H9 (cell line): Measurements from ENCODE around the gene TUNAR. TPM values are rescaled to one million over a fixed set of nuclear protein-coding genes. Genes with fewer than 3 reads are reported as not detected.

Experiments
- DNase-seq: peaks from one replicate; pipeline ENCODE4 v3.0.0-alpha.2; 2017
- H2AFZ ChIP-seq: one replicate; pipeline ENCODE4 v1.6.1; 2013; ENCODE audit warnings: mild to moderate bottlenecking, low read length, control low read depth, moderate library complexity
- H2AK5ac ChIP-seq: 2 replicates; pipeline ENCODE4 v1.6.1; 2013; ENCODE audit warnings: low read length, control low read depth, mixed read lengths; ENCODE audit not compliant: insufficient read length
- H2BK120ac ChIP-seq: one replicate; pipeline ENCODE4 v1.6.1; 2013; ENCODE audit warnings: low read depth, mild to moderate bottlenecking, low read length, control low read depth, inconsistent platforms; ENCODE audit not compliant: poor library complexity, severe bottlenecking
- H2BK12ac ChIP-seq: 2 replicates; pipeline ENCODE4 v1.6.1; 2013; ENCODE audit warnings: low read length, control low read depth, mixed read lengths, low read depth; ENCODE audit not compliant: insufficient read length
- H2BK15ac ChIP-seq: 2 replicates; pipeline ENCODE4 v1.6.1; 2013; ENCODE audit warnings: low read depth, low read length, control low read depth
- H2BK20ac ChIP-seq: one replicate; pipeline ENCODE4 v1.6.1; 2013; ENCODE audit warnings: low read depth, mild to moderate bottlenecking, low read length, control low read depth, inconsistent platforms; ENCODE audit not compliant: poor library complexity, severe bottlenecking
- H2BK5ac ChIP-seq: 2 replicates; pipeline ENCODE4 v1.6.1; 2013; ENCODE audit warnings: low read length, control low read depth, mixed read lengths; ENCODE audit not compliant: insufficient read length
- H3K14ac ChIP-seq: 2 replicates; pipeline ENCODE4 v1.6.1; 2013; ENCODE audit warnings: low read length, control low read depth; ENCODE audit not compliant: insufficient read depth
- H3K18ac ChIP-seq: 2 replicates; pipeline ENCODE4 v1.6.1; 2013; ENCODE audit warnings: low read depth, mild to moderate bottlenecking, mixed read lengths, low read length, control low read depth; ENCODE audit not compliant: insufficient read length
- H3K23ac ChIP-seq: 2 replicates; pipeline ENCODE4 v1.6.1; 2013; ENCODE audit warnings: low read length, control low read depth, mixed read lengths, low read depth; ENCODE audit not compliant: insufficient read length
- H3K23me2 ChIP-seq: 2 replicates; pipeline ENCODE4 v1.6.1; 2013; ENCODE audit warnings: low read depth, mild to moderate bottlenecking, mixed read lengths, low read length, control low read depth; ENCODE audit not compliant: insufficient read length, poor library complexity, severe bottlenecking
- H3K27ac ChIP-seq: 2 replicates; pipeline ENCODE4 v1.5.1; 2013; ENCODE audit warnings: low read length, control low read depth, mixed read lengths, low read depth; ENCODE audit not compliant: insufficient read length
- H3K27me3 ChIP-seq: 2 replicates; pipeline ENCODE4 v1.6.1; 2013; ENCODE audit warnings: low read length, control low read depth, inconsistent platforms; ENCODE audit not compliant: insufficient read depth
- H3K4ac ChIP-seq: 2 replicates; pipeline ENCODE4 v1.6.1; 2013; ENCODE audit warnings: low read depth, mild to moderate bottlenecking, control low read depth, inconsistent platforms, low read length, moderate library complexity
- H3K4me1 ChIP-seq: 2 replicates; pipeline ENCODE4 v1.6.1; 2013; ENCODE audit warnings: low read length, control low read depth, inconsistent platforms; ENCODE audit not compliant: insufficient read depth
- H3K4me2 ChIP-seq: 2 replicates; pipeline ENCODE4 v1.6.1; 2013; ENCODE audit warnings: low read length, control low read depth, mixed read lengths; ENCODE audit not compliant: insufficient read length, insufficient read depth
- H3K56ac ChIP-seq: 2 replicates; pipeline ENCODE4 v1.6.1; 2013; ENCODE audit warnings: low read depth, mild to moderate bottlenecking, mixed read lengths, low read length, control low read depth; ENCODE audit not compliant: insufficient read length
- H3K79me1 ChIP-seq: 2 replicates; pipeline ENCODE4 v1.6.1; 2013; ENCODE audit warnings: low read depth, mild to moderate bottlenecking, moderate library complexity, low read length, control low read depth, inconsistent platforms; ENCODE audit not compliant: insufficient read depth, poor library complexity, severe bottlenecking
- H3K79me2 ChIP-seq: 2 replicates; pipeline ENCODE4 v1.6.1; 2013; ENCODE audit warnings: low read length, control low read depth, inconsistent platforms; ENCODE audit not compliant: insufficient read depth
- H3K9ac ChIP-seq: 2 replicates; pipeline ENCODE4 v1.6.1; 2013; ENCODE audit warnings: low read length, control low read depth, mixed read lengths; ENCODE audit not compliant: insufficient read length; ENCODE audit errors: extremely low read depth
- H3K9me3 ChIP-seq: one replicate; pipeline ENCODE4 v1.6.1; 2013; ENCODE audit warnings: low read depth, low read length, inconsistent platforms; ENCODE audit not compliant: control insufficient read depth
- H3T11ph ChIP-seq: one replicate; pipeline ENCODE4 v1.6.1; 2013; ENCODE audit warnings: mild to moderate bottlenecking, low read length, control low read depth, inconsistent platforms
- H4K20me1 ChIP-seq: one replicate; pipeline ENCODE4 v1.6.1; 2013; ENCODE audit not compliant: control insufficient read depth, insufficient read length, insufficient read depth
- H4K5ac ChIP-seq: 2 replicates; pipeline ENCODE4 v1.6.1; 2013; ENCODE audit warnings: low read depth, mild to moderate bottlenecking, mixed read lengths, low read length, control low read depth; ENCODE audit not compliant: insufficient read length
- H4K8ac ChIP-seq: replicated peaks from 2 replicates; pipeline ENCODE4 v1.6.1; 2013; ENCODE audit warnings: low read length, control low read depth, mixed read lengths, low read depth; ENCODE audit not compliant: insufficient read length
- H4K91ac ChIP-seq: 2 replicates; pipeline ENCODE4 v1.6.1; 2013; ENCODE audit warnings: low read depth, mild to moderate bottlenecking, moderate library complexity, mixed read lengths, low read length, control low read depth; ENCODE audit not compliant: insufficient read length
- H3K27ac Mint-ChIP-seq, 3 experiments: 2 replicates in 2 of 3; 3 replicates in 1 of 3; pipeline ENCODE4 v1.8.0; 2020 to 2021; ENCODE audit warnings: mixed read lengths in 3 of 3, mild to moderate bottlenecking in 1 of 3, moderate library complexity in 1 of 3
- H3K27me3 Mint-ChIP-seq: 2 replicates; pipeline ENCODE4 v1.8.0; 2021; ENCODE audit warnings: low read depth, mild to moderate bottlenecking, moderate library complexity, mixed read lengths
- H3K36me3 Mint-ChIP-seq, 3 experiments: 2 replicates in 2 of 3; 3 replicates in 1 of 3; pipeline ENCODE4 v1.8.0; 2020 to 2021; ENCODE audit warnings: low read depth in 3 of 3, mixed read lengths in 3 of 3; ENCODE audit not compliant: insufficient read depth in 1 of 3
- H3K4me1 Mint-ChIP-seq, 2 experiments: 2 replicates each; pipeline ENCODE4 v1.8.0; 2020; ENCODE audit warnings: mixed read lengths in 2 of 2
- H3K4me3 Mint-ChIP-seq, 2 experiments: 2 replicates in 1 of 2; 3 replicates in 1 of 2; pipeline ENCODE4 v1.8.0; 2020 to 2021; ENCODE audit warnings: mild to moderate bottlenecking in 2 of 2, mixed read lengths in 2 of 2, moderate library complexity in 1 of 2
- H3K9me3 Mint-ChIP-seq, 2 experiments: 2 replicates in 1 of 2; 3 replicates in 1 of 2; pipeline ENCODE4 v1.8.0; 2020; ENCODE audit warnings: mild to moderate bottlenecking in 2 of 2, mixed read lengths in 2 of 2, moderate library complexity in 1 of 2
- WGBS: extraction: QIAGEN DNeasy Blood & Tissue Kit; methylation state at CpG from one replicate; pipeline ENCODE4 v1.1.7; 2013; ENCODE audit warnings: missing lambda C conversion rate, low lambda C conversion rate, mixed read lengths; ENCODE audit not compliant: insufficient read length; ENCODE audit errors: extremely low coverage; 5-methylcytosine and 5-hydroxymethylcytosine counted together
- total RNA-seq: library from RNA; stranded (reverse); gene quantifications from 2 replicates; pipeline ENCODE4 v1.2.1, GENCODE V29; 2021
- TF ChIP-seq, protein P1 (sequence below): fragments of 200-600 bp; sonication (generic); conservative IDR thresholded peaks from 3 replicates; pipeline ENCODE4 v1.8.0; 2021; ENCODE audit warnings: antibody characterized with exemption, mild to moderate bottlenecking

TUNAR gene
- total RNA-seq, 1 experiment from 2014 or later, result 26.2 TPM

- peaks cover 7% of the 10 kb centered on the region in 2 experiments; a peak in 2 of 4 replicates for H3K4me1 Mint-ChIP-seq
- H3K27ac ChIP-seq, result no peak overlapping the region
- H2BK120ac ChIP-seq, result no peak overlapping the region
- H2BK15ac ChIP-seq, result no peak overlapping the region
- H3K36me3 Mint-ChIP-seq, result peaks cover 0 to 6% (median under 1%) of the 10 kb centered on the region in 3 experiments; a peak in 5 of 7 replicates
- no peak overlapping the region for H2BK20ac ChIP-seq
- no peaks in the 10 kb centered on the region for H3K79me1 ChIP-seq
- no peak overlapping the region for H4K91ac ChIP-seq
- H4K5ac ChIP-seq, result no peak overlapping the region
- H3K27ac Mint-ChIP-seq, result no peak overlapping the region
- no peak overlapping the region for H3K4me3 Mint-ChIP-seq
- no peaks in the 10 kb centered on the region; the same call in 1 of the 2 replicates for H3K27me3 Mint-ChIP-seq
- H3K9ac ChIP-seq, result no peak overlapping the region
- H3K14ac ChIP-seq, result no peak overlapping the region
- H2AK5ac ChIP-seq, result no peak overlapping the region
- no CpG with 5 or more reads among the region's 2 CpGs for WGBS
- H2BK5ac ChIP-seq, result no peak overlapping the region
- DNase-seq, result no peak
- H3K79me2 ChIP-seq, result no peaks in the 10 kb centered on the region
- no peak overlapping the region for H3T11ph ChIP-seq
- no peak overlapping the region for H3K4me2 ChIP-seq
- no peak overlapping the region for H2BK12ac ChIP-seq
- H2AFZ ChIP-seq, result no peak overlapping the region
- no peak overlapping the region for H3K4ac ChIP-seq
- no peak overlapping the region for H3K23ac ChIP-seq
- H4K20me1 ChIP-seq, result no peaks in the 10 kb centered on the region
- no peak overlapping the region for H4K8ac ChIP-seq
- no peaks in the 10 kb centered on the region for H3K27me3 ChIP-seq
- peaks cover 5 to 6% of the 10 kb centered on the region in 2 experiments for H3K9me3 Mint-ChIP-seq
- H3K56ac ChIP-seq, result no peak overlapping the region
- H3K23me2 ChIP-seq, result no peaks in the 10 kb centered on the region
- H3K18ac ChIP-seq, result no peak overlapping the region
- TF ChIP-seq, protein P1, sequence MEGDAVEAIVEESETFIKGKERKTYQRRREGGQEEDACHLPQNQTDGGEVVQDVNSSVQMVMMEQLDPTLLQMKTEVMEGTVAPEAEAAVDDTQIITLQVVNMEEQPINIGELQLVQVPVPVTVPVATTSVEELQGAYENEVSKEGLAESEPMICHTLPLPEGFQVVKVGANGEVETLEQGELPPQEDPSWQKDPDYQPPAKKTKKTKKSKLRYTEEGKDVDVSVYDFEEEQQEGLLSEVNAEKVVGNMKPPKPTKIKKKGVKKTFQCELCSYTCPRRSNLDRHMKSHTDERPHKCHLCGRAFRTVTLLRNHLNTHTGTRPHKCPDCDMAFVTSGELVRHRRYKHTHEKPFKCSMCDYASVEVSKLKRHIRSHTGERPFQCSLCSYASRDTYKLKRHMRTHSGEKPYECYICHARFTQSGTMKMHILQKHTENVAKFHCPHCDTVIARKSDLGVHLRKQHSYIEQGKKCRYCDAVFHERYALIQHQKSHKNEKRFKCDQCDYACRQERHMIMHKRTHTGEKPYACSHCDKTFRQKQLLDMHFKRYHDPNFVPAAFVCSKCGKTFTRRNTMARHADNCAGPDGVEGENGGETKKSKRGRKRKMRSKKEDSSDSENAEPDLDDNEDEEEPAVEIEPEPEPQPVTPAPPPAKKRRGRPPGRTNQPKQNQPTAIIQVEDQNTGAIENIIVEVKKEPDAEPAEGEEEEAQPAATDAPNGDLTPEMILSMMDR, result no peak
- H3K9me3 ChIP-seq, result no peaks in the 10 kb centered on the region
- no peaks in the 10 kb centered on the region for H3K4me1 ChIP-seq
Measured at GRCh38 chr14:95936041-95936440, 59.4 kb downstream of the TUNAR start.
